HCEC 1CT (cell line): ENCODE measurements around the gene STARD9.
A peak's percentile ranks its signal among the peaks of the same experiment; 100 is the strongest.
"Not testable (repeated sequence)": the region's sequence is repeated elsewhere in the genome, so short reads cannot be mapped to it uniquely, and the experiment has no call there.

Source experiments
- DNase-seq: peaks from one replicate; pipeline ENCODE4 v3.0.0-alpha.2; 2017

STARD9 gene

GRCh38 chr15:42732095-42732827 is 156.9 kb downstream of the STARD9 start:
- DNase-seq: no peak

DNA sequence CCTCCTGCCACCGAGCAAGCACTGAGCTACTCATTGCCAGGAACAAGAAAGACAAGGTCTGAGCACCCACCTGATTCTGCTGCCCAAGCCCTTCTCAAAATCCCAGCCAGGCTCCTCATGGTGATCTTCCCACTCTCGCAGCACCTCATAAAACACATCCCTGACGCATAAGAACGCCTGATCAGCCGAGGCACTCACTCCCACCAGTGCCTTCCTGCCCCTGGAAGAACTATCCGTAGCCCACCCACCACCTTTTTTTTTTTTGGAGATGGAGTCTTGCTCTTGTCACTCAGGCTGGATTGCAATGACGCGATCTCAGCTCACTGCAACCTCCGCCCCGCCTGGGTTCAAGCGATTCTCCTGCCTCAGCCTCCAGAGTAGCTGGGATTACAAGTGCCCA is 157.6 kb downstream of the STARD9 start:
- DNase-seq: no peak

- no peak for DNase-seq
Measured at GRCh38 chr15:42734076-42734672, 158.8 kb downstream of the STARD9 start.

DNA sequence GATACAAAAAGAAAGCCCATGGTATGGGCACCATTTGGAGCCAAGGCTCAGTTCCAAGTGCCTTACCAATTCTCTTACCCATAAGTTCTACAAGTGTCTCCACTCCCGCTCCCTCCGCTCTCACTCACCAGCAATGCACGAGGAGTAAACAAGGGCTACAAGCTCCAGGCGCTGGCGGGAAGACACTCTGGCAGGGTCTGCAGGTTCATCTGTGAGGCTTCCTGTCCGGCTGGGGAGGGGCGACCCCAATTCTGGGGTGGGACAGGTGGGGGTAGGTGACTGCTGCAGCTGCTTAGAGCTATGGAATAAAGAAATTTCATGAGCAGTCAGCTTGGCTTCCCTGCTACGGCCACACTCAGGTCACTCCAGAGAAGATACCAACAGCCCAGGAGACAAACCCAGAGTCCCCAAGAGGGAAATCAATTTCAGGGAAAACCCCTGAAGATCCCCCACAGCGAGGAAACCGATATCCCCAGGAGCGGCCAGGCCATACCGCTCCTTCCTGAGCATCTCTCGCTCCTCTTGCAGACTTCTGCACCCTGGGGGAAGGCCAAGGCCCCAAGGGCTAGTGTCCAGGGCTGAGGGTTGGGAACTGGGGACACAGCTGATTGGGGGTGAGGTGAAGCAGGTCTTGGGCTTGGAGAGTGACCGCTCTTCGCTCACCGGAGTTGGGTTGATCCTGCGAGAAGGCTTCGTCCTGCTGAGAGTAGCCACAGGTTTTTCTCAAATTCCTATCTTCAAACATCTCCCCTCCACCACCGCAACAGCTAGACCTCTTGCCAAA is 160.2 kb downstream of the STARD9 start:
- DNase-seq: no peak

DNA sequence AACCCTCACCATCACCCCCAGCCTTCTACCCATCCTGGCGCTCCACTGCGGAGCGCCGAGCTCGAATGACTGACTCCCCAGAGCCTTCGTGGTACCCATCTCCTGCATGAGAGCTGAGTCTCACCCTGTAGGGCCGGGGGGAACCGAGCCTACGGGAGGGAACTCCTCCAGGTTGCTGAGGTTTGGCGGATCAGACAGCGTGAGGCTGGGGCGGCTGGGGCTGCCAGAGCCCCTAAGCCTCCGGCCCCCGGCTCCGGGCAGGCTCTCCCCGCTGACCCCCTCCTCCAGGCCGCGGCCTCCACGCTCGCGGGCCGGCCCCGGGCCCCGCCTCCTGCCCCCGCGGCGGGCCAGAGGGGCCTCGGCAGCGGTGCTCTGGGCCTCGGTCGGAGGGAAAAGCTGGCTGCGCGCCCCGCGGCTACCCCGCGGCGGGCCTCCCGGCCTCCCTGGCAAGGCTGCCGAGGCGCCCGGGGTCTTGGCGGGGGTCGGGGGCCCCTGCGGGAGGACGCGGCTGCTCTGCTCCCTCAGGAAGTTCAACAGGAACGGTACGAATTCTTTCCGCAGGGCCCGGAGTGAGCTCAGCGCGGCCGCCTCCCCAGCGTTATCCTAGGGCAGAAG is 160.9 kb downstream of the STARD9 start:
- no peak for DNase-seq

DNA sequence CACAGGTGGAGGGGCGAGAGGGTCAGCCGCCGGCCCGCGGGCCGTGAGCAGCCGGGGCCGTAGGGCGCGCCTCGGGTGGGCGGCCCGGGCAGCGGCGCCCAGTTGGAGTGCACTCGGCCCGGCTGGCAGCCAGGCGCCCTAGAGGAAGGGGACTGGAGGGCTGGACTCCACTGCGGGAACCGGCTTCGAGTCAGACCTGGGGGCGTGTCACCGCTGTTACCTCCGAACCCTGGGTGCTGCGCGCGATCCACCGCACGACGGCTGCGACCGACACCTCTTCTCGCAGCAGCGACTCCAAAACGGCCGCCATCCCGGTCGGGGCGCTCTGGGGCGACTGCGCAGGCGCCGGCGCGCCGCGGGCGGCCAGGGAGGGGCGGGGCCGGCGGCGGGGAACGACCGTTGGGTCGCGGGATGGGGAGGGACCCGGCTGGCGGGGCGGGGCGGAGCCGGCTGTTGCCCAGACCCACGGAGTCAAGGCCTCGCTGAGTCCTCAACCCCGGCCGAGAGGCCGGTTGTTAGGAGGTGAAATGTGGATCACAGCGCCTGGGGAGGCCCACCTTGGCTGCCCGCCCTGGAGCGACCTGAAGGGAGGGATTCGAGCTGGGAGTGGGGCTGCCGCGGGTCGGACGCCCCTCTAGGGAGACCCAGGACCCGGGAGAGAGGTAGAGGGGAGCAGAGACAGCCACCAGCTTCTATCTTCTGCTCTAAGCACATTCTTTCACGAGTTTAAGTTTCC is 161.6 kb downstream of the STARD9 start, which contains the start of gene CDAN1:
TSS of gene CDAN1 (minus strand) at position 336 of the 736 bp plus-strand sequence. CDS start at position 310, 26 bp downstream.
- DNase-seq: peak; percentile 85

DNA sequence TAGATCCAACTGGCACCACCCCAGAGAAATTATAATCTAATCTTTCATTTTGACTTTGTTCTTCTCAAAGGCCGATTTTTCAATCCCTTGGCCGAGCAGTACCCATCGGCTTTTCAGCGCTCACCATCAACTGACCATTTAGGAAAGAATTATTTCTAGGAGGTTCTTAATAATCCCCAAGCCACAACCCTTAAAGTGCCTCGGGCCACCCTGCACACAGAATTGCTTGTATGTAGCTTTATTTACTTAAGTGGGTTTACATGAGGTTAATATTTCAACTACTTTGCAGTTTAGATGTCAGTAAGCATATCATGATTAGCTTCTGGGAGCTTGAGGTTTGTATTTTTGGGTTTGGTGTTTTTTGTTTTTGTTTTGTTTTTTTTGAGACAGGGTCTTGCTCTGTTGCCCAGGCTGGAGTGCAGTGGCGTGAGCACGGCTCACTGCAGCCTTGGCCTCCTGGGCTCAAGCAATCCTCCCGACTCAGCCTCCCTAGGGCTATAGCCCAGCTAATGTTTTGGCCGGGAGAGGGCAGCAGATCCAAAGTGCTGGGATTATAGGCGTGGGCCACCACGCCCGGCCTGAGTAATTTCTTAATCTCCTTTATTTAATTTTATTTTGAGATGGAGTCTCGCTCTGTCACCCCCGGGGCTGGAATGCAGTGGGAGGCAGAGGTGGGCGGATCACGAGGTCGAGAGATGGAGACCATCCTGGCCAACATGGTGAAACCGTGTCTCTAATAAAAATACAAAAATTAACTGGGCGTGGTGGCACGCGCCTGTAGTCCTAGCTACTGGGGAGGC is 162.3 kb downstream of the STARD9 start:
- DNase-seq: peak; percentile 26

- DNase-seq: no peak
Measured at GRCh38 chr15:42741710-42742109, 166.3 kb downstream of the STARD9 start.

GRCh38 chr15:42742149-42742548 is 166.7 kb downstream of the STARD9 start:
- no peak for DNase-seq

DNA sequence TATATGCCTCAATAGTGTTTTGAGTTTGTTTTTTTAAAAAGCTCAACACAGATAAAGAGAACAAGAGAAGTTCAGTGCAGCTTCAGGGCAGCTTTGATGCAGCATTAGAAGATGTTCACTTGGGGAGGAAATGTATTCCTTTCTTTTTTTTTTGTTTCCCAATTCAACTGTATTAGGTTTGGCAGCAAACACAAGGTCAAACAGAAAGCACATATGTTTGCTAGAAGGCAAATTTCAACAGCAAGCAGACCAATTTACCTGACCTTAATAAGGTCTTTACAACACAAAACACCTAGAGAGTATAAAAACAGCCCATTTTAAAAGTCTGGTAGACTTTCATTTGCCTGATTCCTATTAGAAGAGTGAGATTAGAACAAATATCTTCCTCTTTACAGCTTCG is 168.8 kb downstream of the STARD9 start:
- no peak for DNase-seq

DNA sequence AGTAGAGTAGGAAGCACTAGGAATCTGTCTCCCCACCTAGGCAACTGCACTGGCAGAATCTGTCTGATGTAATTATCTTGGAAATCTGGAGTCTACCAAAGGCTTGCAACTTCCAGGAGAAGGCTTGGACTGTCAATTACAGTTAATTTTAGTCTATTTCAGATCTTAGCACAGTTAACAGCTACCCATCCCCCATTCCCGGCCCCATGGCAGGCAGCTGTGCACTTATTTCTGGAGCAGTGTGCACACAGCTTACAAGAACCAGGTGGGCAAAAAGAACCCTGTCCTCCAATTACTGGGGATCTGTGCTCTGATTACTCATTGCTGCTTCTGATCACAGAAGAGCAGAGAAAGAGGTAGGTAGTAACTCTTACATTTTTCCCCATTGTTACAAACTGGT is 173.9 kb downstream of the STARD9 start:
- DNase-seq: no peak

- DNase-seq: no peak
Measured at GRCh38 chr15:42750306-42750705, 174.9 kb downstream of the STARD9 start.

DNA sequence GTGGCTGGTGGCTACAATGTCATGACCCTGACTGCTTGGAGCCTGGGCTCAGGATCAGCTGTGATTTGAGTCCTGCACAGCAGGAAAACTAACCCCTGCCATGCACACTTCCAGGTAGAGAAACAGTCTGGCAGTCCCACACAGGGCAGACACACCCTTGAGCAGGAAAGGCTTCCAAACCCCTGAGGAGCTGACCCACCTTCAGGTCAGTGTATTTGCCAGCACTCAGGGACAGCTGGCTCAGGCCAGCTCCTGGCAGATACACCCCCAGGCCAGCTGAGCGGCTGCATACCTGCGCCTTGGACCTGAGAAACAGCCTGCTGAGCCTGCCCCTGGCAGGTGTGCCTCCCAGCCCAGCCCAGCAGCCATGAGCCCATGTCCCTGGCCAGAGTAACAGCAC is 183.7 kb downstream of the STARD9 start:
- DNase-seq: no peak

GRCh38 chr15:42760759-42761158 is 185.4 kb downstream of the STARD9 start:
- no peak for DNase-seq

DNA sequence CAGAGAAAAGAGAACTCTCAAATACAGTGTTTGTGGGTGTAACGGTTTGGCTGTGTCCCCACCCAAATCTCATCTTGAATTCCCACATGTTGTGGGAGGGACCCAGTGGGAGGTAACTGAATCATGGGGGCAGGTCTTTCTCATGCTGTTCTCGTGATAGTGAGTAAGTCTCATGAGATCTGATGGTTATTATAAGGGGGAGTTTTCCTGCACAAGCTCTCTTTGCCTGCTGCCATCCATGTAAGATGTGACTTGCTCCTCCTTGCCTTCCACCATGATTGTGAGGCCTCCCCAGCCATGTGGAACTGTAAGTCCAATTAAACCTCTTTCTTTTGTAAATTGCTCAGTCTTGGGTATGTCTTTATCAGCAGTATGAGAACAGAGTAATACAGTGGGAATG is 186.4 kb downstream of the STARD9 start:
- not testable (repeated sequence) for DNase-seq

DNA sequence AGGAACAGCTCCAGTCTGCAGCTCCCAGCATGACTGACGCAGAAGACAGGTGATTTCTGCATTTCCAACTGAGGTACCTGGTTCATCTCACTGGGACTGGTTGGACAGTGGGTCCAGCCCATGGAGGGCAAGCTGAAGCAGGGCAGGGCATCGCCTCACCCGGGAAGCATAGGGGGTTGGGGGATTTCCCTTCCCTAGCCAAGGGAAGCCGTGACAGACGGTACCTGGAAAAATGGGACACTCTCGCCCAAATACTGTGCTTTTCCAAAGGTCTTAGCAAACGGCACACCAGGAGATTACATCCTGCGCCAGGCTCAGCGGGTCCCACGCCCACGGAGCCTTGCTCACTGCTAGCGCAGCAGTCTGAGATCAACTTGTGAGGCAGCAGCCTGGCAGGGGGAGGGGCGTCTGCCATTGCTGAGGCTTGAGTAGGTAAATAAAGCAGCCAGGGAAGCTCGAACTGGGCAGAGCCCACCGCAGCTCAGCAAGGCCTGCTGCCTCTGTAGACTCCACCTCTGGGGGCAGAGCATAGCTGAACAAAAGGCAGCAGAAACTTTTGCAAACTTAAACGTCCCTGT is 188.8 kb downstream of the STARD9 start:
- DNase-seq: not testable (repeated sequence)

DNA sequence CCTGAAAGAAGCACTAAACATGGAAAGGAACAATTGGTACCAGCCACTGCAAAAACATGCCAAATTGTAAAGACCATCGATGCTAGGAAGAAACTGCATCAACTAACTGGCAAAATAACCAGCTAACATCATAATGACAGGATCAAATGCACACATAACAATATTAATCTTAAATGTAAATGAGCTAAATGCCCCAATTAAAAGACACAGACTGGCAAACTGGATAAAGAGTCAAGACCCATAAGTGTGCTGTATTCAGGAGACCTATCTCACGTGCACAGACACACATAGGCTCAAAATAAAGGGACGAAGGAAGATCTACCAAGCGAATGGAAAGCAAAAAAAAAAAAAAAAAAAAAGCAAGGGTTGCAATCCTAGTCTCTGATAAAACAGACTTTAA is 190.7 kb downstream of the STARD9 start:
- DNase-seq: not testable (repeated sequence)
